HUES64 (cell line): Measurements from ENCODE around the gene STARD3.
A peak's percentile ranks its signal among the peaks of the same experiment; 100 is the strongest.

Source experiments
- H3K27ac ChIP-seq: 2 replicates; pipeline ENCODE4 v1.7.0; 2013; ENCODE audit warnings: low read depth, low read length, inconsistent platforms
- H3K27me3 ChIP-seq: 2 replicates; pipeline ENCODE4 v1.6.1; 2013; ENCODE audit warnings: mild to moderate bottlenecking, low read length; ENCODE audit not compliant: insufficient read depth
- H3K36me3 ChIP-seq: 2 replicates; pipeline ENCODE4 v1.6.1; 2013; ENCODE audit warnings: mild to moderate bottlenecking, low read length; ENCODE audit not compliant: insufficient read depth
- H3K4me1 ChIP-seq: 2 replicates; pipeline ENCODE4 v1.6.1; 2013; ENCODE audit warnings: mild to moderate bottlenecking, low read length, moderate library complexity; ENCODE audit not compliant: insufficient read depth
- H3K4me3 ChIP-seq: 2 replicates; pipeline ENCODE4 v1.5.1; 2013; ENCODE audit warnings: mild to moderate bottlenecking, low read length, moderate library complexity
- H3K9ac ChIP-seq: 2 replicates; pipeline ENCODE4 v1.6.1; 2013; ENCODE audit warnings: mild to moderate bottlenecking, low read depth, low read length
- H3K9me3 ChIP-seq: 2 replicates; pipeline ENCODE4 v1.6.1; 2013; ENCODE audit warnings: low read depth, low read length; ENCODE audit not compliant: insufficient read depth
- WGBS: fragments of 150-250, 120-280 bp; methylation state at CpG from one replicate; pipeline ENCODE4 v1.1.7; 2013; ENCODE audit warnings: missing lambda C conversion rate; 5-methylcytosine and 5-hydroxymethylcytosine counted together

The STARD3 gene

DNA sequence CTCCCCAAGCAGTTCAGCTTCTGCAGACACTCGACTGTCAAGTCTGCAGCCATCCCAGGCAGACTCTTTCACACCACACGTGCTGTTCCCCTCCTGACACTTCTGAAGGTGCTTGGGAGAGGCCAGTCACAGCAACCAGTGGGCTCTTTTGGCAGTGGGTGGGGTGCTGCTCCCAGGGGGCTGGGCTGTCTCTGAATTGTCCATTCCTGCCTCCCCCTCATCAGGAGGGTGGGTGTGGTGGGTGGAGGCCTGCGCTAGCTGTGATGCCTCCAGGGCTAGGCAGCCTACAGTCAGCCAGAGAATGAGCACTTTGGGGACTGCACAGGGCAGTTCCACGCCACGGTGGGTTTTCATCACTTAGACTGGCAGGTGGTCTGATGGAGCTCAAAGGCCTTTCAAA lies 10.3 kb downstream of the STARD3 start:
- H3K36me3 ChIP-seq = no peaks in the 10 kb centered on the region
- H3K9me3 ChIP-seq = no peaks in the 10 kb centered on the region
- H3K27me3 ChIP-seq = no peaks in the 10 kb centered on the region
- H3K4me1 ChIP-seq = peaks cover 28% of the 10 kb centered on the region
- no peak overlapping the region for H3K9ac ChIP-seq
- 76% methylated on average over 5 of the region's 5 CpGs for WGBS
- no peak overlapping the region for H3K27ac ChIP-seq
- H3K4me3 ChIP-seq = no peak overlapping the region

- peaks cover 38% of the 10 kb centered on the region for H3K4me1 ChIP-seq
- WGBS = 93% methylated on average over 15 of the region's 15 CpGs
- H3K27me3 ChIP-seq = no peaks in the 10 kb centered on the region
Observed at GRCh38 chr17:39648616-39649366, 11.8 kb downstream of the STARD3 start.

DNA sequence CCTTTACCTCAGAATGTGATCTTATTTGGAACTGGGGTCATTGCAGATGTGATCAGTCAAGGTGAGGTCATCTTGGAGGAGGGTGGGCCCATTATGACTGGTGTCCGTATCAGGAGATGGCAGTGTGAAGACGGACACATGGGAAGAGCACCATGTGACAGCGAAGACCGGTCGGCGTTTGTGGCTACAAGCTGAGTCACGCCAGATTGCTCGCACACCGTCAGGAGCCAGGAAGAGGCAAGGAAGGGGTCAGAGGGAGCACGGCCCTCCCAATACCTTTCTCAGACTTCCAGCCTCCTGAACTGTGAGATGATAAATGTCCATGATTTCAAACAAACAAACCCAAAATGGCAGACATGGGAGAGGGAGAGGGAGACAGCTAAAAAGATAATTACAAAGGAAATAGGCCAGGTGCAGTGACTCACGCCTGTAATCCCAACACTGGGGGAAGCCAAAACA lies 13.2 kb downstream of the STARD3 start:
- Histone ChIP-seq H3K27ac (no peak overlapping the region), H3K9me3 (no peaks in the 10 kb centered on the region), H3K9ac (no peak overlapping the region), H3K4me1 (peaks cover 29% of the 10 kb centered on the region), H3K27me3 (no peaks in the 10 kb centered on the region), H3K4me3 (no peak overlapping the region), H3K36me3 (no peaks in the 10 kb centered on the region)
- 88% methylated on average over 11 of the region's 11 CpGs for WGBS

More at GRCh38 chr17:39648616-39649366, 11.8 kb downstream of the STARD3 start:
- Histone ChIP-seq H3K27ac (no peak overlapping the region), H3K9ac (no peak overlapping the region), H3K4me3 (no peak overlapping the region), H3K36me3 (no peaks in the 10 kb centered on the region), H3K9me3 (no peaks in the 10 kb centered on the region)

DNA sequence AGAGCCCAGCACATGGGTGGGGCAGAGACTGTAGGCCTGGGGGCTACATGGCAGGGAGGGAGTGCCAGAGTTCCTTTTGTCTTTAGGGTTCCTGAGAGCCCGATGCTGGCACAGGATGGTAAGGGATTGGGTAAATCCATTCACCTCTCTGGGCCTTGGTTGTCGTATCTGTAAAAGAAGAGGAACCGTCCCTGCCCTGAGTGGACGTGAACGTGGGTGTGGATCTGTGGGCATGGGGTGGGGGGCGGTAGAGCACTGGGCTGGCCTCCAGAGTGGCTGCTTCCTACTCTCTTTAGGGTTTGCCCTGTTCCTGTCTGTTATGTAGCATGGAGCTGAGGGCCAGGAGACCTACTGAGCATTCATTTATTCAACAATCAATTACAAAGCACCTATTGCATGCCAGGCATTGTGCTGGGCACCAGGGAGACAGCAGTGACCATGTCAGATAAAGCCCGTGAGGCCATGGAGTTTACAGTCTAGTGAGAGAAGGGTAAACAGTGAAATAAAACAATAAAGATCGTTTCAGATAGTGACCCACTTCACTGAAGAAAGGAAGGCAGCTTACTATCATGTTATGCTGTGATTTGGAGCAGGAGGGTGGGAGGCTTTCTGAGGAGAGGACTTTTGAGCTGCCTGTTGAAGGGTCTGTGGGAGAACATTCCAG lies 15.1 kb downstream of the STARD3 start:
- H3K36me3 ChIP-seq = no peaks in the 10 kb centered on the region
- no peak overlapping the region for H3K4me3 ChIP-seq
- H3K27me3 ChIP-seq = no peaks in the 10 kb centered on the region
- peaks cover 23% of the 10 kb centered on the region for H3K4me1 ChIP-seq
- 85% methylated on average over 8 of the region's 8 CpGs for WGBS
- no peaks in the 10 kb centered on the region for H3K9me3 ChIP-seq
- H3K27ac ChIP-seq = peak overlapping the region; percentile 81; the same call in 1 of the 2 replicates
- peak overlapping the region; percentile 26 for H3K9ac ChIP-seq

DNA sequence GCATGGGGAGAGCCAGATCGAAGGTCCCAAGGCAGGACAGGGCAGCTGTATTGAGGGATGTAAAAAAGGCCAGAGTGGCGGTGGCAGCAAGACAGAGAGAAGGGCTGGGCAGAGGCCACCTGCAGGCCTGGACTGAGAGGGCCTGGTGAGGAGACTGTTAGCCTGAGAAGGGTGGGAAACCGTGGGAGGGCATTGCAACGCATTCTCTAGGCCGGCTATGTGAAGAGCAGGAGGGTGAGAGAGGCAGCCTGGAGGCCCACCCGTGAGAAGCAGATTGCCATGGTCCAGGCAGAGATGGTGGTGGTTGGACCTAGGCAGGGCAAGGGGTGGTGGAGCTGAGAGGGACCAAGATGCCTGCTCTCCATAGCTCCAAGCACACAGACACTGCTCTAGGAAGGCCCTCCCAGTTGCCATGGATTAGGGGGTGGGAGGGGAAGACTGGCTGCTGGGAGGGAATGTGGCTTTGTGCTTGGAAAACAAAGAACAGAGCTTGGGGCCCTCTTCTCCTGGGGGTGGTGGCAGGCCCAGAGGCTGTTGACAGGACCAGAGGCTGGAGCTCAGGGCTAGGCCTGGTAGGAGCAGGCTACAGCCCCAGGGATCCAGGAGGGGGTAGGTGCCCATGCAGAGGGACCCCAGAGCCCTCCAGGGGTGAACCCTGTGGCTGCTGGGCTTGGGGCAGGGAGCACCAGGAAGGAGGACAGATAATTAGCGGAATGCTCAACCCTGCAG lies 15.8 kb downstream of the STARD3 start:
- H3K27me3 ChIP-seq = no peaks in the 10 kb centered on the region
- H3K4me1 ChIP-seq = peaks cover 23% of the 10 kb centered on the region
- peak overlapping the region; percentile 26 for H3K9ac ChIP-seq
- H3K27ac ChIP-seq = peak overlapping the region; percentile 81
- no peaks in the 10 kb centered on the region for H3K9me3 ChIP-seq
- H3K36me3 ChIP-seq = no peaks in the 10 kb centered on the region
- no peak overlapping the region for H3K4me3 ChIP-seq
- WGBS = 40% methylated on average over 7 of the region's 7 CpGs

- 77% methylated on average over 12 of the region's 12 CpGs for WGBS
- H3K4me1 ChIP-seq = peaks cover 23% of the 10 kb centered on the region
Observed at GRCh38 chr17:39653316-39653661, 16.3 kb downstream of the STARD3 start.

GRCh38 chr17:39653662-39654331 lies 16.9 kb downstream of the STARD3 start:
- no peaks in the 10 kb centered on the region for H3K9me3 ChIP-seq
- H3K9ac ChIP-seq = no peak overlapping the region
- 77% methylated on average over 14 of the region's 14 CpGs for WGBS
- no peaks in the 10 kb centered on the region for H3K36me3 ChIP-seq
- peak overlapping the region; percentile 81; the same call in 1 of the 2 replicates for H3K27ac ChIP-seq
- H3K4me3 ChIP-seq = no peak overlapping the region
- no peaks in the 10 kb centered on the region for H3K27me3 ChIP-seq
- peaks cover 21% of the 10 kb centered on the region for H3K4me1 ChIP-seq

More at GRCh38 chr17:39653316-39653661, 16.3 kb downstream of the STARD3 start:
- Histone ChIP-seq H3K4me3 (no peak overlapping the region), H3K27me3 (no peaks in the 10 kb centered on the region), H3K36me3 (no peaks in the 10 kb centered on the region), H3K9ac (0 out of 2 replicates have a peak overlapping the region, but pooled peaks have one; percentile 24), H3K9me3 (no peaks in the 10 kb centered on the region), H3K27ac (peak overlapping the region; percentile 81; the same call in 1 of the 2 replicates)

DNA sequence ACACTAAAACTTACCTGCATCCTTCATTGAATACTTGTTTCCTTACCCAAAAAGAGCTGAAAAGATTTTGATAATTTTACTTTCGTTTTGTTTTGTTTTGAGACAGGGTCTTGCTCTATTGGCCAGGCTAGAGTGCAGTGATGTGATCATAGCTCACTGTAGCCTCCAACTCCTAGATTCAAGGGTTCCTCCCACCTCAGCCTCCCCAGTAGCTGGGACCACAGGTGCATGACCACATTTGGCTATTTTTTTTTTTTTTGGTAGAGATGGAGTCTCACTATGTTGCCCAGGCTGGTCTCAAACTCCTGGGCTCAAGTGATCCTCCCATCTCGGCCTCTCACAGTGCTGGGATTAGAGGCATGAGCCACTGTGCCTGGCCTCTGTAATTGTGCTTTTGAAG lies 18.2 kb downstream of the STARD3 start:
- Histone ChIP-seq H3K4me3 (no peak overlapping the region), H3K9ac (no peak overlapping the region), H3K36me3 (peaks cover 7% of the 10 kb centered on the region), H3K27me3 (no peaks in the 10 kb centered on the region), H3K4me1 (peaks cover 18% of the 10 kb centered on the region), H3K27ac (no peak overlapping the region), H3K9me3 (no peaks in the 10 kb centered on the region)
- WGBS = 97% methylated on average over 2 of the region's 2 CpGs

- 91% methylated on average over 11 of the region's 11 CpGs for WGBS
- Histone ChIP-seq H3K36me3 (peaks cover 16% of the 10 kb centered on the region), H3K9ac (no peak overlapping the region)
Observed at GRCh38 chr17:39658346-39658745, 21.4 kb downstream of the STARD3 start.

GRCh38 chr17:39658760-39659159 lies 21.8 kb downstream of the STARD3 start:
- no peaks in the 10 kb centered on the region for H3K27me3 ChIP-seq
- H3K9me3 ChIP-seq = no peaks in the 10 kb centered on the region
- peaks cover 7% of the 10 kb centered on the region; the same call in 1 of the 2 replicates for H3K4me1 ChIP-seq
- H3K9ac ChIP-seq = no peak overlapping the region
- WGBS = 93% methylated on average over 3 of the region's 3 CpGs
- H3K27ac ChIP-seq = no peak overlapping the region
- peaks cover 16% of the 10 kb centered on the region for H3K36me3 ChIP-seq
- H3K4me3 ChIP-seq = no peak overlapping the region

More at GRCh38 chr17:39658346-39658745, 21.4 kb downstream of the STARD3 start:
- Histone ChIP-seq H3K27ac (no peak overlapping the region), H3K4me3 (no peak overlapping the region), H3K27me3 (no peaks in the 10 kb centered on the region), H3K9me3 (no peaks in the 10 kb centered on the region), H3K4me1 (peaks cover 9% of the 10 kb centered on the region)
